ENCODE data around the gene CCNDBP1. TPM values are rescaled to one million over a fixed set of nuclear protein-coding genes. Genes with fewer than 3 reads are reported as not detected.
"Not testable (repeated sequence)": the region's sequence is repeated elsewhere in the genome, so short reads cannot be mapped to it uniquely, and the experiment has no call there.

Gene CCNDBP1
- total and polyA plus RNA-seq, 4 donors = 60.7 to 90.3 (median 75.7) TPM

GRCh38 chr15:43165801-43166325 is 19.3 kb upstream of the CCNDBP1 start:
- Histone ChIP-seq H3K9me3 (ENCODE audit: control insufficient read depth, low read length) (no peaks in the 10 kb centered on the region), H3K27ac (ENCODE audit: low read depth in 1 of 2, low read length in 2 of 2) (no peak overlapping the region), H3K36me3 (ENCODE audit: control insufficient read depth in 1 of 2, insufficient read depth in 2 of 2, low read length in 1 of 2) (no peaks in the 10 kb centered on the region), H3K4me3 (ENCODE audit: low read length in 2 of 2) (no peak overlapping the region), H3K27me3 (ENCODE audit: control insufficient read depth in 1 of 2, insufficient read depth in 2 of 2, low read length in 1 of 2) (no peaks in the 10 kb centered on the region), H3K4me1 (ENCODE audit: control insufficient read depth in 1 of 2, insufficient read depth in 2 of 2, low read length in 2 of 2) (peaks cover 0 to 4% of the 10 kb centered on the region in 2 donors)
- DNase-seq (no peak), ATAC-seq (ENCODE audit: low FRiP score) (no peak)
- intact Hi-C loops (cut with DNase I) = no loop called here
- 44 to 68% methylated on average over 1 to 2 of the region's 2 CpGs for WGBS, 2 donors

DNA sequence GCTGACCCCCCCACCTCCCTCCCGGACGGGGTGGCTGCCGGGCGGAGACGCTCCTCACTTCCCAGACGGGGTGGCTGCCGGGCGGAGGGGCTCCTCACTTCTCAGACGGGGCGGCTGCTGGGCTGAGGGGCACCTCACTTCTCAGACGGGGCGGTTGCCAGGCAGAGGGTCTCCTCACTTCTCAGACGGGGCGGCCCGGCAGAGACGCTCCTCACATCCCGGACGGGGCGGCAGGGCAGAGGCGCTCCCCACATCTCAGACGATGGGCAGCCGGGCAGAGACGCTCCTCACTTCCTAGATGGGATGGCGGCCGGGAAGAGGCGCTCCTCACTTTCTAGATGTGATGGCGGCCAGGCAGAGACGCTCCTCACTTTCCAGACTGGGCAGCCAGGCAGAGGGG is 17.9 kb upstream of the CCNDBP1 start:
- H3K36me3 ChIP-seq (ENCODE audit: control insufficient read depth in 1 of 2, insufficient read depth in 2 of 2, low read length in 1 of 2) = not testable (repeated sequence)

GRCh38 chr15:43168192-43169107 is 16.8 kb upstream of the CCNDBP1 start:
- no peaks in the 10 kb centered on the region for H3K36me3 ChIP-seq (ENCODE audit: control insufficient read depth in 1 of 2, insufficient read depth in 2 of 2, low read length in 1 of 2)
- ATAC-seq (ENCODE audit: low FRiP score) (no peak), DNase-seq (no peak)
- intact Hi-C loops (cut with DNase I) = no loop called here
- H3K27me3 ChIP-seq (ENCODE audit: control insufficient read depth in 1 of 2, insufficient read depth in 2 of 2, low read length in 1 of 2) = no peaks in the 10 kb centered on the region
- H3K4me3 ChIP-seq (ENCODE audit: low read length in 2 of 2) = no peak overlapping the region
- WGBS, 2 donors = 6 to 16% methylated on average over 2 of the region's 2 CpGs
- no peaks in the 10 kb centered on the region for H3K9me3 ChIP-seq (ENCODE audit: control insufficient read depth, low read length)
- peak overlapping the region in 1 of 2 donors; percentile 62 for H3K27ac ChIP-seq (ENCODE audit: low read depth in 1 of 2, low read length in 2 of 2)
- H3K4me1 ChIP-seq (ENCODE audit: control insufficient read depth in 1 of 2, insufficient read depth in 2 of 2, low read length in 2 of 2) = peaks cover 0 to 4% of the 10 kb centered on the region in 2 donors

More for the DNA sequence above, 17.9 kb upstream of the CCNDBP1 start:
- H3K9me3 ChIP-seq (ENCODE audit: control insufficient read depth, low read length); H3K27me3 ChIP-seq (ENCODE audit: control insufficient read depth in 1 of 2, insufficient read depth in 2 of 2, low read length in 1 of 2); H3K4me3 ChIP-seq (ENCODE audit: low read length in 2 of 2); DNase-seq; H3K4me1 ChIP-seq (ENCODE audit: control insufficient read depth in 1 of 2, insufficient read depth in 2 of 2, low read length in 2 of 2); ATAC-seq (ENCODE audit: low FRiP score); H3K27ac ChIP-seq (ENCODE audit: low read depth in 1 of 2, low read length in 2 of 2); intact Hi-C loops (cut with DNase I): not testable (repeated sequence)
- 97 to 98% methylated on average over 19 to 27 of the region's 28 CpGs for WGBS, 2 donors

GRCh38 chr15:43169888-43170287 is 15.3 kb upstream of the CCNDBP1 start:
- no peak overlapping the region for H3K27ac ChIP-seq (ENCODE audit: low read depth in 1 of 2, low read length in 2 of 2)
- WGBS, 2 donors = 16 to 25% methylated on average over 4 of the region's 4 CpGs
- H3K4me3 ChIP-seq (ENCODE audit: low read length in 2 of 2) = no peak overlapping the region
- H3K27me3 ChIP-seq (ENCODE audit: control insufficient read depth in 1 of 2, insufficient read depth in 2 of 2, low read length in 1 of 2) = no peaks in the 10 kb centered on the region
- no peaks in the 10 kb centered on the region for H3K36me3 ChIP-seq (ENCODE audit: control insufficient read depth in 1 of 2, insufficient read depth in 2 of 2, low read length in 1 of 2)
- intact Hi-C loops (cut with DNase I) = no loop called here
- ATAC-seq (ENCODE audit: low FRiP score) (no peak), DNase-seq (no peak)
- H3K4me1 ChIP-seq (ENCODE audit: control insufficient read depth in 1 of 2, insufficient read depth in 2 of 2, low read length in 2 of 2) = peaks cover 0 to 4% of the 10 kb centered on the region in 2 donors
- H3K9me3 ChIP-seq (ENCODE audit: control insufficient read depth, low read length) = no peaks in the 10 kb centered on the region

GRCh38 chr15:43175656-43176309 is 9.4 kb upstream of the CCNDBP1 start:
- ATAC-seq (ENCODE audit: low FRiP score); H3K36me3 ChIP-seq (ENCODE audit: control insufficient read depth in 1 of 2, insufficient read depth in 2 of 2, low read length in 1 of 2); intact Hi-C loops (cut with DNase I); H3K9me3 ChIP-seq (ENCODE audit: control insufficient read depth, low read length); DNase-seq; H3K4me3 ChIP-seq (ENCODE audit: low read length in 2 of 2); H3K27ac ChIP-seq (ENCODE audit: low read depth in 1 of 2, low read length in 2 of 2); H3K4me1 ChIP-seq (ENCODE audit: control insufficient read depth in 1 of 2, insufficient read depth in 2 of 2, low read length in 2 of 2); H3K27me3 ChIP-seq (ENCODE audit: control insufficient read depth in 1 of 2, insufficient read depth in 2 of 2, low read length in 1 of 2): not testable (repeated sequence)
- WGBS, 2 donors = 94 to 97% methylated on average over 23 to 24 of the region's 25 CpGs

DNA sequence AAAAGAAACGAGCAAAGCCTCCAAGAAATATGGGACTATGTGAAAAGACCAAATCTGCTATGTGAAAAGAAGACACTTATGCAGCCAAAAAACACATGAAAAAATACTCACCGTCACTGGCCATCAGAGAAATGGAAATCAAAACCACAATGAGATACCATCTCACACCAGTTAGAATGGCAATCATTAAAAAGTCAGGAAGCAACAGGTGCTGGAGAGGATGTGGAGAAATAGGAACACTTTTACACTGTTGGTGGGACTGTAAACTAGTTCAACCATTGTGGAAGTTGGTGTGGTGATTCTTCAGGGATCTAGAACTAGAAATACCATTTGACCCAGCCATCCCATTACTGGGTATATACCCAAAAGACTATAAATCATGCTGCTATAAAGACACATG is 8.1 kb upstream of the CCNDBP1 start:
- H3K27me3 ChIP-seq (ENCODE audit: control insufficient read depth in 1 of 2, insufficient read depth in 2 of 2, low read length in 1 of 2); H3K27ac ChIP-seq (ENCODE audit: low read depth in 1 of 2, low read length in 2 of 2); intact Hi-C loops (cut with DNase I); H3K4me3 ChIP-seq (ENCODE audit: low read length in 2 of 2); H3K9me3 ChIP-seq (ENCODE audit: control insufficient read depth, low read length); ATAC-seq (ENCODE audit: low FRiP score); DNase-seq; H3K36me3 ChIP-seq (ENCODE audit: control insufficient read depth in 1 of 2, insufficient read depth in 2 of 2, low read length in 1 of 2); H3K4me1 ChIP-seq (ENCODE audit: control insufficient read depth in 1 of 2, insufficient read depth in 2 of 2, low read length in 2 of 2): not testable (repeated sequence)
- 88 to 93% methylated on average over 2 of the region's 2 CpGs for WGBS, 2 donors

DNA sequence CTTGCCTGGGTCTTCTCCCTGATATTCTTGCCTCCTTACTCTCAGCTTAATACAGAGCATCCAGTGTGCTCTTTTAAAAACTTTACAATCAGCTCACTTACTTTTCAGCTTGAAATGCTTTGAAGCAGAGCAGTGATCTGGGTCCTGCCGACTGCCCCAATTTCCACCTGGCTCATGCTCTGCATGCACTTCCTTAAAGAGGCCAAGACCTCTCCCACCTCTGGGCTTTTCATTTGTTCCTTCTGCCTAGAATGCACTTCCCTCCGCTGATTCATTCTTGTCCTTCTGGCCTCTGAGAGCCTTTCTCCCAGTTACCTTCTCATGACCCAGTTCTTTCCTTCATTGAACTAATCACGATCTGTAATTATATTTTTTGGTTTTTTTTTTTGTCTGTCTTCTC is 1.9 kb upstream of the CCNDBP1 start:
- Histone ChIP-seq H3K9me3 (ENCODE audit: control insufficient read depth, low read length) (no peaks in the 10 kb centered on the region), H3K27ac (ENCODE audit: low read depth in 1 of 2, low read length in 2 of 2) (no peak overlapping the region), H3K4me1 (ENCODE audit: control insufficient read depth in 1 of 2, insufficient read depth in 2 of 2, low read length in 2 of 2) (no peaks in the 10 kb centered on the region), H3K27me3 (ENCODE audit: control insufficient read depth in 1 of 2, insufficient read depth in 2 of 2, low read length in 1 of 2) (no peaks in the 10 kb centered on the region), H3K36me3 (ENCODE audit: control insufficient read depth in 1 of 2, insufficient read depth in 2 of 2, low read length in 1 of 2) (no peaks in the 10 kb centered on the region), H3K4me3 (ENCODE audit: low read length in 2 of 2) (no peak overlapping the region)
- ATAC-seq (ENCODE audit: low FRiP score) (no peak), DNase-seq (no peak)
- WGBS, 2 donors = 77 to 80% methylated on average over 3 of the region's 3 CpGs
- intact Hi-C loops (cut with DNase I) = no loop called here

- WGBS, 2 donors = 64 to 65% methylated on average over 9 of the region's 9 CpGs
These were observed 637 bp upstream of the CCNDBP1 start for GRCh38 chr15:43184407-43185124.

More at GRCh38 chr15:43184407-43185124, 637 bp upstream of the CCNDBP1 start:
- ATAC-seq (ENCODE audit: low FRiP score) (no peak), DNase-seq (no peak)
- H3K36me3 ChIP-seq (ENCODE audit: control insufficient read depth in 1 of 2, insufficient read depth in 2 of 2, low read length in 1 of 2) = peaks cover 2 to 3% of the 10 kb centered on the region in 2 donors
- no peak overlapping the region for H3K4me3 ChIP-seq (ENCODE audit: low read length in 2 of 2)
- H3K4me1 ChIP-seq (ENCODE audit: control insufficient read depth in 1 of 2, insufficient read depth in 2 of 2, low read length in 2 of 2) = no peaks in the 10 kb centered on the region
- H3K27ac ChIP-seq (ENCODE audit: low read depth in 1 of 2, low read length in 2 of 2) = peak overlapping the region in 1 of 2 donors; percentile 39
- no peaks in the 10 kb centered on the region for H3K9me3 ChIP-seq (ENCODE audit: control insufficient read depth, low read length)
- intact Hi-C loops (cut with DNase I) = loop anchor here in 1 of 2 donors (5.0 kb wide), 1 partner anchor 77 kb away; the partner anchor contains the start of gene UBR1
- no peaks in the 10 kb centered on the region for H3K27me3 ChIP-seq (ENCODE audit: control insufficient read depth in 1 of 2, insufficient read depth in 2 of 2, low read length in 1 of 2)

Data from aorta (tissue), 5 donors.